Measurements from ENCODE around the gene COX7B2.

GRCh38 chr4:46852800-46853199 lies 56.2 kb downstream of the COX7B2 start:
- no peak for TF ChIP-seq POLR2A (IDR thresholded peaks at IDR 0.05; ENCODE audit: extremely low read depth, insufficient read length)
- TF ChIP-seq, protein P1, sequence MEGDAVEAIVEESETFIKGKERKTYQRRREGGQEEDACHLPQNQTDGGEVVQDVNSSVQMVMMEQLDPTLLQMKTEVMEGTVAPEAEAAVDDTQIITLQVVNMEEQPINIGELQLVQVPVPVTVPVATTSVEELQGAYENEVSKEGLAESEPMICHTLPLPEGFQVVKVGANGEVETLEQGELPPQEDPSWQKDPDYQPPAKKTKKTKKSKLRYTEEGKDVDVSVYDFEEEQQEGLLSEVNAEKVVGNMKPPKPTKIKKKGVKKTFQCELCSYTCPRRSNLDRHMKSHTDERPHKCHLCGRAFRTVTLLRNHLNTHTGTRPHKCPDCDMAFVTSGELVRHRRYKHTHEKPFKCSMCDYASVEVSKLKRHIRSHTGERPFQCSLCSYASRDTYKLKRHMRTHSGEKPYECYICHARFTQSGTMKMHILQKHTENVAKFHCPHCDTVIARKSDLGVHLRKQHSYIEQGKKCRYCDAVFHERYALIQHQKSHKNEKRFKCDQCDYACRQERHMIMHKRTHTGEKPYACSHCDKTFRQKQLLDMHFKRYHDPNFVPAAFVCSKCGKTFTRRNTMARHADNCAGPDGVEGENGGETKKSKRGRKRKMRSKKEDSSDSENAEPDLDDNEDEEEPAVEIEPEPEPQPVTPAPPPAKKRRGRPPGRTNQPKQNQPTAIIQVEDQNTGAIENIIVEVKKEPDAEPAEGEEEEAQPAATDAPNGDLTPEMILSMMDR (IDR thresholded peaks at IDR 0.05; ENCODE audit: low read depth, low read length): no peak
- no peak for TF ChIP-seq MYC (IDR thresholded peaks at IDR 0.05; ENCODE audit: low read depth, low read length)
- TF ChIP-seq, protein P2, sequence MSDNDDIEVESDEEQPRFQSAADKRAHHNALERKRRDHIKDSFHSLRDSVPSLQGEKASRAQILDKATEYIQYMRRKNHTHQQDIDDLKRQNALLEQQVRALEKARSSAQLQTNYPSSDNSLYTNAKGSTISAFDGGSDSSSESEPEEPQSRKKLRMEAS (IDR thresholded peaks at IDR 0.05; ENCODE audit: low read depth, low read length): no peak
